HG02884 (cell line): ENCODE results near the gene CST9.

Experiments used
- ATAC-seq: cut with Tn5 transposase; IDR thresholded peaks from one replicate; pipeline ENCODE4 v1.9.1; 2021; ENCODE audit warnings: mild to moderate bottlenecking, moderate library complexity; ENCODE audit not compliant: unreplicated experiment

CST9 gene

GRCh38 chr20:23554401-23554800 lies 51.3 kb downstream of the CST9 start:
- ATAC-seq: no peak
